ENCODE data around the gene PFN3. TPM values are rescaled to one million over a fixed set of nuclear protein-coding genes. Genes with fewer than 3 reads are reported as not detected.

PFN3 gene
- total and polyA plus RNA-seq, 2 experiments from 2014 or later: not detected

- no peaks in the 10 kb centered on the region for H3K9me3 ChIP-seq (ENCODE audit: low read depth)
- no peak for TF ChIP-seq CTCF (IDR thresholded peaks at IDR 0.05; ENCODE audit: low read depth, low read length)
- H3K27ac ChIP-seq: no peak overlapping the region
- no peak overlapping the region for H3K4me3 ChIP-seq
- DNase-seq (ENCODE audit: low read depth in 1 of 2, low spot score in 1 of 2): no peak
- H3K36me3 ChIP-seq: no peaks in the 10 kb centered on the region
- peaks cover 9% of the 10 kb centered on the region for H3K4me1 ChIP-seq (ENCODE audit: low read depth)
- no peaks in the 10 kb centered on the region for H3K27me3 ChIP-seq
These were observed 43.9 kb upstream of the PFN3 start for GRCh38 chr5:177444106-177445051.

GRCh38 chr5:177443144-177443983, 42.9 kb upstream of the PFN3 start:
- H3K27me3 ChIP-seq: no peaks in the 10 kb centered on the region
- H3K27ac ChIP-seq: no peak overlapping the region
- TF ChIP-seq CTCF (IDR thresholded peaks at IDR 0.05; ENCODE audit: low read depth, low read length): no peak
- no peak for DNase-seq (ENCODE audit: low read depth in 1 of 2, low spot score in 1 of 2)
- no peaks in the 10 kb centered on the region for H3K36me3 ChIP-seq
- no peak overlapping the region for H3K4me3 ChIP-seq
- H3K9me3 ChIP-seq (ENCODE audit: low read depth): no peaks in the 10 kb centered on the region
- peaks cover 9% of the 10 kb centered on the region for H3K4me1 ChIP-seq (ENCODE audit: low read depth)

GRCh38 chr5:177442066-177442826, 41.8 kb upstream of the PFN3 start:
- no peak overlapping the region for H3K27ac ChIP-seq
- H3K9me3 ChIP-seq (ENCODE audit: low read depth): no peaks in the 10 kb centered on the region
- no peak for DNase-seq (ENCODE audit: low read depth in 1 of 2, low spot score in 1 of 2)
- no peaks in the 10 kb centered on the region for H3K36me3 ChIP-seq
- no peak for TF ChIP-seq CTCF (IDR thresholded peaks at IDR 0.05; ENCODE audit: low read depth, low read length)
- H3K4me1 ChIP-seq (ENCODE audit: low read depth): peaks cover 9% of the 10 kb centered on the region
- no peaks in the 10 kb centered on the region for H3K27me3 ChIP-seq
- H3K4me3 ChIP-seq: no peak overlapping the region

- no peak for DNase-seq (ENCODE audit: low read depth in 1 of 2, low spot score in 1 of 2)
- H3K4me3 ChIP-seq: no peak overlapping the region
- no peaks in the 10 kb centered on the region for H3K27me3 ChIP-seq
- no peak for TF ChIP-seq CTCF (IDR thresholded peaks at IDR 0.05; ENCODE audit: low read depth, low read length)
- no peak overlapping the region for H3K27ac ChIP-seq
- peaks cover 3% of the 10 kb centered on the region for H3K36me3 ChIP-seq
- no peaks in the 10 kb centered on the region for H3K9me3 ChIP-seq (ENCODE audit: low read depth)
- peaks cover 7% of the 10 kb centered on the region for H3K4me1 ChIP-seq (ENCODE audit: low read depth)
These were observed 40.7 kb upstream of the PFN3 start for GRCh38 chr5:177440990-177441780.

Measured in cardiac muscle cell (in vitro differentiated cells and primary cell).